Smooth muscle cell (in vitro differentiated cells): ENCODE data around the gene CYBA. TPM values are rescaled to one million over a fixed set of nuclear protein-coding genes. Genes with fewer than 3 reads are reported as not detected.
"Not testable (repeated sequence)": the region's sequence is repeated elsewhere in the genome, so short reads cannot be mapped to it uniquely, and the experiment has no call there.

Source experiments
- DNase-seq: peaks from one replicate; lab custom pipeline; 2025; ENCODE audit not compliant: unreplicated experiment; lab: John Stamatoyannopoulos, UW
- H2AFZ ChIP-seq: fragments of 200-600 bp; sonication (generic); 2 replicates; pipeline ENCODE4 v1.6.0; 2016; ENCODE audit warnings: antibody characterized with exemption, low read depth, mild to moderate bottlenecking
- H3F3A ChIP-seq: fragments of 200-600 bp; sonication (generic); 2 replicates; pipeline ENCODE4 v1.6.0; 2017; ENCODE audit warnings: antibody characterized with exemption, low read depth
- H3K27ac ChIP-seq: fragments of 200-600 bp; sonication (generic); 2 replicates; pipeline ENCODE4 v1.5.1; 2016; ENCODE audit warnings: low read depth, mild to moderate bottlenecking
- H3K27me3 ChIP-seq: fragments of 200-600 bp; sonication (generic); 2 replicates; pipeline ENCODE4 v1.6.1; 2016; ENCODE audit warnings: low read depth, mild to moderate bottlenecking
- H3K36me3 ChIP-seq: fragments of 200-600 bp; sonication (generic); 2 replicates; pipeline ENCODE4 v1.5.1; 2016; ENCODE audit warnings: low read depth
- H3K4me1 ChIP-seq: fragments of 200-600 bp; sonication (generic); 2 replicates; pipeline ENCODE4 v1.5.1; 2016; ENCODE audit warnings: low read depth
- H3K4me2 ChIP-seq: fragments of 200-600 bp; sonication (generic); 2 replicates; pipeline ENCODE4 v1.6.0; 2016; ENCODE audit warnings: mild to moderate bottlenecking
- H3K4me3 ChIP-seq: fragments of 200-600 bp; sonication (generic); 2 replicates; pipeline ENCODE4 v1.5.1; 2016; ENCODE audit warnings: mild to moderate bottlenecking
- H3K79me2 ChIP-seq: fragments of 200-600 bp; sonication (generic); 2 replicates; pipeline ENCODE4 v1.6.0; 2016; ENCODE audit warnings: low read depth, mild to moderate bottlenecking
- H3K9ac ChIP-seq: fragments of 200-600 bp; sonication (generic); 2 replicates; pipeline ENCODE4 v1.6.0; 2016; ENCODE audit warnings: low read depth
- H3K9me3 ChIP-seq: fragments of 200-600 bp; sonication (generic); replicated peaks from 2 replicates; pipeline ENCODE4 v1.5.1; 2016; ENCODE audit warnings: low read depth
- H4K20me1 ChIP-seq: fragments of 200-600 bp; sonication (generic); 2 replicates; pipeline ENCODE4 v1.6.0; 2016; ENCODE audit warnings: low read depth
- WGBS: methylation state at CpG from one replicate; pipeline ENCODE4 v1.1.7; 2016; ENCODE audit warnings: low lambda C conversion rate; 5-methylcytosine and 5-hydroxymethylcytosine counted together
- polyA plus RNA-seq: library from polyadenylated mRNA; unstranded; fragments of >200 nt; fragmentation: Nextera tagmentation; extraction: Ambion mirVana; gene quantifications from 2 replicates; pipeline ENCODE4 v1.2.1, GENCODE V29; 2016
- total RNA-seq: library from RNA; depleted of rRNA; stranded (reverse); fragments of >200 nt; gene quantifications from 2 replicates; pipeline ENCODE4 v1.2.3, GENCODE V29; 2014
- TF ChIP-seq, protein P1 (sequence below): fragments of 200-600 bp; sonication (generic); IDR thresholded peaks from 2 replicates; pipeline ENCODE4 v1.5.1; 2017; ENCODE audit warnings: borderline replicate concordance, mild to moderate bottlenecking, antibody characterized with exemption; ENCODE audit not compliant: insufficient read depth, poor library complexity, severe bottlenecking

CYBA gene
- total and polyA plus RNA-seq, 2 experiments from 2014 or later: 181 to 388 TPM

DNA sequence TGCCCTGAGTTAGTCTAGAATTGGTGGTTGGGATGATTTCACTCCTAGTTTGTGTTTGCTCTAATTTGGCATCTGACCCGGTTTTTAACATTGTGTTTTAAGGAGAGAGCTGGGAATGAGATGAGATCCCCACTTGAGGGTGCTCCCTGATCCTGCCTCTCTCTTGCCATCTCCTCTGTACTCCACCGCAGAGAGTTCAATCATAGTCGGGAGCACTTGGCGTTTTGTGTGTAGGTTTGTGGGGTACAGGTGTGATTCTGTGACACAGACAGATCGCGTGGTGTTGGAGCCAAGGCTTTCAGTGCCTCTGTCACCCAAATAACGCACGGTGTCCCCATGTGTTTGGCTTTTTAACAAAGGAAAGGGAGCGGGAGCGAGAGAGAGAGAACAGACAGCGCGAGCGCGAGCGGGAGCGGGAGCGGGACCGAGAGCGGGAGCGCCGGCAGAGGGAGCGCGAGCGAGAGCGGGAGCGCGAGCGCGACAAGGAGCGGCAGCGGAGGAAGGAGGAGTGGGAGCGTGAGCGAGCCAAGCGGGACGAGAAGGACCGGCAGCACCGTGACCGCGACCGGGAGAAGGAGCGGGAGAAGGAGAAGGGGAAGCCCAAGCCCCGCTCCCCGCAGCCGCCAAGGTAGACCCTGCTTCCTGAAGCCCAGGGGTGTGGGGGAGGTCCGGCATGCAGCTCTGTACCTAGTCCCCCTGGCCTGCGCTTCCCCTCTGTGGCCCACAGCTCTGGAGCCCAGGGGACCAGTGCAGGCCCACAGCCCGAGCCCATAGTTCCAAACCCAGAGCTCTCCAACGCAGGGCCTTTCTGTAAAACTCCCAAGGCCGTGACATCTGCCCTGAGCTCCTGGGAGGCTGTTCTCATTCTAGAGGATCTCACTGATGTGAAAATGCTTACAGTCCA is 39.7 kb downstream of the CYBA start:
- TF ChIP-seq, protein P1, sequence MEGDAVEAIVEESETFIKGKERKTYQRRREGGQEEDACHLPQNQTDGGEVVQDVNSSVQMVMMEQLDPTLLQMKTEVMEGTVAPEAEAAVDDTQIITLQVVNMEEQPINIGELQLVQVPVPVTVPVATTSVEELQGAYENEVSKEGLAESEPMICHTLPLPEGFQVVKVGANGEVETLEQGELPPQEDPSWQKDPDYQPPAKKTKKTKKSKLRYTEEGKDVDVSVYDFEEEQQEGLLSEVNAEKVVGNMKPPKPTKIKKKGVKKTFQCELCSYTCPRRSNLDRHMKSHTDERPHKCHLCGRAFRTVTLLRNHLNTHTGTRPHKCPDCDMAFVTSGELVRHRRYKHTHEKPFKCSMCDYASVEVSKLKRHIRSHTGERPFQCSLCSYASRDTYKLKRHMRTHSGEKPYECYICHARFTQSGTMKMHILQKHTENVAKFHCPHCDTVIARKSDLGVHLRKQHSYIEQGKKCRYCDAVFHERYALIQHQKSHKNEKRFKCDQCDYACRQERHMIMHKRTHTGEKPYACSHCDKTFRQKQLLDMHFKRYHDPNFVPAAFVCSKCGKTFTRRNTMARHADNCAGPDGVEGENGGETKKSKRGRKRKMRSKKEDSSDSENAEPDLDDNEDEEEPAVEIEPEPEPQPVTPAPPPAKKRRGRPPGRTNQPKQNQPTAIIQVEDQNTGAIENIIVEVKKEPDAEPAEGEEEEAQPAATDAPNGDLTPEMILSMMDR: no peak
- Histone ChIP-seq H3K36me3 (no peaks in the 10 kb centered on the region), H2AFZ (no peak overlapping the region), H3K9me3 (no peaks in the 10 kb centered on the region), H3K27ac (no peak overlapping the region), H3K79me2 (no peaks in the 10 kb centered on the region), H3F3A (no peaks in the 10 kb centered on the region), H3K9ac (no peak overlapping the region), H4K20me1 (peaks cover 97% of the 10 kb centered on the region), H3K4me1 (no peaks in the 10 kb centered on the region), H3K4me3 (no peak overlapping the region), H3K27me3 (no peaks in the 10 kb centered on the region), H3K4me2 (no peak overlapping the region)
- DNase-seq: no peak
- 68% methylated on average over 34 of the region's 49 CpGs for WGBS

DNA sequence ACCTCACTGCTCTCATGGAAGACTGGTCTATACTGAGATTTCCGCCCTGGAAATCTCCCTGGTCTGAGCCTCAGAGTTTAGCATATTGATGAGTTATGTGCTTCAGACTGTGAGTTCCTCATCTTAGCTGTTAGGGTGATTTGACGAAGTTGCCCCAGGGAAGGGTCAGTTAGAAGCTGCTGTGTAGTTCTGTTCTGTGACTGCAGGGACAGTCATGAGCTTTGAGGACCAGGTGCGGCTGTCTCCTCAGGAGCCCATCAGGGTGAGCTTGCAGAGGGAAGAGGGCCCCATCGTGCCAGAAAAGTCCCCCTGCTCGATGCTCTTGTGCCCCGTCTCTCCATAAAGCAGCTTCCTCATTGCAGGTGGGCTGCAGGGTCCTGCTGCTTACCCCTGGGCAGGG is 40.8 kb downstream of the CYBA start:
- no peak overlapping the region for H3K4me3 ChIP-seq
- no peaks in the 10 kb centered on the region for H3K27me3 ChIP-seq
- H2AFZ ChIP-seq: no peak overlapping the region
- TF ChIP-seq, protein P1: peak; percentile 15
- no peak for DNase-seq
- no peaks in the 10 kb centered on the region for H3F3A ChIP-seq
- no peaks in the 10 kb centered on the region for H3K36me3 ChIP-seq
- WGBS: 94% methylated on average over 6 of the region's 6 CpGs
- H4K20me1 ChIP-seq: peaks cover 97% of the 10 kb centered on the region
- no peaks in the 10 kb centered on the region for H3K4me1 ChIP-seq
- no peak overlapping the region for H3K27ac ChIP-seq
- H3K9ac ChIP-seq: no peak overlapping the region
- H3K79me2 ChIP-seq: no peaks in the 10 kb centered on the region
- H3K4me2 ChIP-seq: no peak overlapping the region
- no peaks in the 10 kb centered on the region for H3K9me3 ChIP-seq

GRCh38 chr16:88609426-88609825 is 41.4 kb downstream of the CYBA start:
- 97% methylated on average over 8 of the region's 8 CpGs for WGBS
- not testable (repeated sequence) for H3K9me3 ChIP-seq, H3K4me2 ChIP-seq, H3K27me3 ChIP-seq, H2AFZ ChIP-seq, H3F3A ChIP-seq, H3K79me2 ChIP-seq, H3K36me3 ChIP-seq, H3K27ac ChIP-seq, H3K9ac ChIP-seq, DNase-seq, H3K4me1 ChIP-seq, H3K4me3 ChIP-seq
- H4K20me1 ChIP-seq: peaks cover 97% of the 10 kb centered on the region

GRCh38 chr16:88608076-88608475 is 42.8 kb downstream of the CYBA start:
- no peak overlapping the region for H3K4me2 ChIP-seq
- H3K27ac ChIP-seq: no peak overlapping the region
- no peaks in the 10 kb centered on the region for H3K79me2 ChIP-seq
- H3K4me1 ChIP-seq: no peaks in the 10 kb centered on the region
- no peaks in the 10 kb centered on the region for H3K36me3 ChIP-seq
- no peak overlapping the region for H3K9ac ChIP-seq
- no peaks in the 10 kb centered on the region for H3F3A ChIP-seq
- 97% methylated on average over 6 of the region's 6 CpGs for whole genome bisulfite sequencing
- H3K9me3 ChIP-seq: no peaks in the 10 kb centered on the region
- H3K4me3 ChIP-seq: no peak overlapping the region
- no peak overlapping the region for H2AFZ ChIP-seq
- H3K27me3 ChIP-seq: no peaks in the 10 kb centered on the region
- TF ChIP-seq, protein P1: no peak
- no peak for DNase-seq
- peaks cover 86% of the 10 kb centered on the region for H4K20me1 ChIP-seq
